ENCODE data around the gene TMEM131. TPM values are rescaled to one million over a fixed set of nuclear protein-coding genes. Genes with fewer than 3 reads are reported as not detected.

Gene TMEM131
- total and polyA plus RNA-seq, 2 of the 8 experiments (the other 6 are each of a cell fraction or from before 2014, with no cell fraction given) = 9.7 to 22.9 TPM

- H3K4me1 ChIP-seq (replicated peaks in 1 of 4; ENCODE audit: control insufficient read depth in 3 of 4, insufficient read depth in 4 of 4, low read length in 3 of 4) = no peaks in the 10 kb centered on the region
- H3K4ac ChIP-seq (replicated peaks; ENCODE audit: insufficient read length, low read depth, low read length) = no peak overlapping the region
- no peak overlapping the region for H3K23ac ChIP-seq (ENCODE audit: insufficient read length)
- CTCF ChIA-PET (ENCODE audit: partially characterized antibody) = interaction anchor here (1.1 to 1.4 kb wide), 2 partner anchors 13 to 14 kb away, joined by 3 read pairs; no protein-coding TSS in a partner anchor
- no peak overlapping the region for H2BK120ac ChIP-seq (replicated peaks; ENCODE audit: low read depth, low read length)
- no peak overlapping the region for H4K8ac ChIP-seq (ENCODE audit: extremely low read depth, insufficient read depth, low read length)
- peaks cover 0 to 4% of the 10 kb centered on the region in 2 experiments for H4K20me1 ChIP-seq (replicated peaks in 1 of 2; ENCODE audit: control insufficient read depth in 1 of 2, insufficient read depth in 2 of 2, low read length in 2 of 2)
- POLR2A ChIA-PET (ENCODE audit: partially characterized antibody) = no interaction called here
- no peak overlapping the region for H2BK5ac ChIP-seq (ENCODE audit: low read depth, low read length)
- no peak overlapping the region for H2BK15ac ChIP-seq (ENCODE audit: low read length)
- 93% methylated on average over 2 of the region's 2 CpGs; no CpG with 5 or more reads in 1 of the 2 experiments for WGBS, 2 experiments (ENCODE audit: extremely low coverage in 1 of 2, insufficient coverage in 1 of 2, insufficient read length in 1 of 2, insufficient replicate concordance in 2 of 2, low coverage in 1 of 2, low lambda C conversion rate in 2 of 2, missing lambda C conversion rate in 1 of 2)
- no peak overlapping the region for H3K56ac ChIP-seq (replicated peaks; ENCODE audit: insufficient read length, low read depth, low read length)
- no peak overlapping the region for H2BK20ac ChIP-seq (ENCODE audit: low read length)
- no peak overlapping the region for H3K4me2 ChIP-seq (ENCODE audit: insufficient read depth in 1 of 2, low read depth in 2 of 2, low read length in 2 of 2)
- H3K4me3 ChIP-seq (ENCODE audit: extremely low read depth in 1 of 4, insufficient read depth in 2 of 4, low read depth in 3 of 4, low read length in 4 of 4) = no peak overlapping the region
- no peak overlapping the region for H3K18ac ChIP-seq (ENCODE audit: extremely low read depth, low read length)
- TF ChIP-seq JUND (IDR thresholded peaks at IDR 0.05; ENCODE audit: low read length) (no peak), EP300 (IDR thresholded peaks at IDR 0.05; ENCODE audit: borderline replicate concordance in 1 of 2, low read depth in 2 of 2, low read length in 2 of 2) (no peak), MAX (IDR thresholded peaks at IDR 0.05) (no peak)
- no peak overlapping the region for H2AK5ac ChIP-seq (ENCODE audit: low read depth, low read length)
- no peak for DNase-seq (ENCODE audit: low read depth in 1 of 2, low spot score in 2 of 2)
- no peak for FAIRE-seq
- H3K9ac ChIP-seq (replicated peaks in 1 of 4; ENCODE audit: extremely low read depth in 1 of 4, low read depth in 3 of 4, low read length in 3 of 4) = no peak overlapping the region
- H2AFZ ChIP-seq (ENCODE audit: low read length) = no peak overlapping the region
- no peaks in the 10 kb centered on the region for H3K27me3 ChIP-seq (replicated peaks in 1 of 4; ENCODE audit: control insufficient read depth in 3 of 4, extremely low read depth in 1 of 4, insufficient read depth in 3 of 4, low read length in 3 of 4)
- H4K91ac ChIP-seq (replicated peaks; ENCODE audit: insufficient read length, low read length) = no peak overlapping the region
- no peak overlapping the region for H3K14ac ChIP-seq (ENCODE audit: insufficient read length)
- no peaks in the 10 kb centered on the region for H3K79me2 ChIP-seq (ENCODE audit: control insufficient read depth in 1 of 2, insufficient read depth in 2 of 2, low read length in 2 of 2)
- H3K23me2 ChIP-seq (ENCODE audit: low read depth, low read length) = no peaks in the 10 kb centered on the region
- H3K36me3 ChIP-seq (ENCODE audit: control insufficient read depth in 2 of 4, insufficient read depth in 4 of 4, low read length in 3 of 4) = no peaks in the 10 kb centered on the region
- H3K27ac ChIP-seq (ENCODE audit: low read depth, low read length) = no peak overlapping the region
- no peaks in the 10 kb centered on the region for H3K9me3 ChIP-seq (ENCODE audit: insufficient read depth in 2 of 2, low read depth in 1 of 2, low read length in 1 of 2)
- H4K5ac ChIP-seq (ENCODE audit: insufficient read length, low read depth, low read length) = no peak overlapping the region
- no peak overlapping the region for H2BK12ac ChIP-seq (ENCODE audit: low read depth, low read length)
- H3K79me1 ChIP-seq (ENCODE audit: low read depth, low read length) = no peaks in the 10 kb centered on the region
These were observed 151.4 kb downstream of the TMEM131 start for GRCh38 chr2:97844311-97844859.

All from H1 (cell line).